Left hindlimb (tissue), 1 donor: ENCODE results near the gene LAMB2.

ENCODE experiments used
- DNase-seq: peaks from one replicate; pipeline ENCODE4 v3.0.0-alpha.2; 2018

LAMB2 gene

DNA sequence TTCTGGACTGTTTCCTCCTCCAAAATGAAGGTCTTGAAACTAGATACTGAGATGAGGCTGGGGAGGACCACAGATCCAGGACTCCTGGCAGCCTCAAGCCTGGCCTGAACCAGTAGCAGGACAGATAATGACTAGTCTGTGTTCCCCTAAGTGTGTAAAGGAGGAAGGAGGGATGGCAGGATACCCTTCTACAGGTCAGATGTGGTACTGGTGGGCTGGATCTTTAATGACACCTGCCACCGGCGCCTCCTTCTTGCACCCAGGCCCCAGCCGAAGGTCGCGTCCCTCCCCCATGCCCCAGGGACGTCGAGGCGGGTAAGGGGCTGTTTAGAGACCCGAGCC is 12.8 kb downstream of the LAMB2 start:
- DNase-seq = no peak

DNA sequence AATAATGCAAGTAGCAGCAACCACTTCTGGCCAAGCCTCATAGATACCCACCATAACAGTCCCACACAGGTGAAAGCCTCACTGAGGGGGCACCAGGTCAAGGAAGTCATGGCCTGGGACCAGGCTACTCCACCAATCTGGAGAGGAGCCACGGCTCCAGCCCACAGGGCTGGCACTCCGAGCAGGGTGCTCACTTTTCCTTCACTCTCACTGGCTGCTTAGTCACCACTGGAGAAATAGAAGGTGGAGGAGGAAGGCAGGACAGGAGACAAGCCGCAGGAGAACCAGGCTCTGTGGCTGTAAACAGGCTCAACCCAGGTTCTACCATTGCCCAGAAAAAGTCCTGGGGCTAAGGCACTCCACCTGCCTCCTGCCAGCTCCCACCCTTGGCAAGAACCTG is 13.4 kb downstream of the LAMB2 start:
- no peak for DNase-seq

DNA sequence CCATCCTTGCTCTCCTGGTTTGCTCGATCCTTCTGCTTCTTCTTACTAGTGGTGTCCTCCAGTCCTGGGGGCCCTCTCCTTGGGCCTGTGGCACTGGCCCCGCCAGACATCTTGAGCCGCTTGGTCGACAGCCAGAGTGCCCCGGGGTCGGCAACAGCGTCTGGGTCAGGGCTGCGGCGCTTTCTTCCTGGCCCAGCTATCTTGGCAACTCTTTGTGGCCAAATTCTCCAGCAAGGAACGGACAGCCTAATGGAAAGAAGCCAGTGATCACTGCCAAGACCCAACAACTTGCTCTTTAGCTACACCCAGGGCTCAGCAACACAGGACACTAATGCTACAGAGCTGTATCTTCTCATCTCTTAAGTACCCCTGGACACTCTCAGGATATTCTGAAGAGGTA is 13.8 kb downstream of the LAMB2 start:
- no peak for DNase-seq

DNA sequence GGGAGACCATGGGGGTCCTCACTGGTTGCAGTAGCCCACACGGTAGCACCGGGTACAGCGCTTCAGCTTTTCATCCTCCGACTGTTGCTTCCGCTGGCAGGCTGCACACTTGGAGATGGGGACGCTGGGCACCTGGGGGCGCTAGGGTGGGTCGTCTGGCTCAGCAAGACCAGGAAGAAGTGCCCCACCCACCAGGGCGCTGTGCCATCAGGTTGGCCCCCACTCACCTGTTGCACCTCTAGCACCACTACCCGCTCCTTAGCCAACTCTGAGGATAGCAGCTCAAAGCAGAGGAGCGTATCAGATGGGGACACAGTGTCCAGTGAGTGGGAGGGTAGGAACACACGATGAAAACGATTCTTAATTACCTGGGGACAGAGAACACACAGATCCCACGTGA is 20.6 kb downstream of the LAMB2 start:
- no peak for DNase-seq

DNA sequence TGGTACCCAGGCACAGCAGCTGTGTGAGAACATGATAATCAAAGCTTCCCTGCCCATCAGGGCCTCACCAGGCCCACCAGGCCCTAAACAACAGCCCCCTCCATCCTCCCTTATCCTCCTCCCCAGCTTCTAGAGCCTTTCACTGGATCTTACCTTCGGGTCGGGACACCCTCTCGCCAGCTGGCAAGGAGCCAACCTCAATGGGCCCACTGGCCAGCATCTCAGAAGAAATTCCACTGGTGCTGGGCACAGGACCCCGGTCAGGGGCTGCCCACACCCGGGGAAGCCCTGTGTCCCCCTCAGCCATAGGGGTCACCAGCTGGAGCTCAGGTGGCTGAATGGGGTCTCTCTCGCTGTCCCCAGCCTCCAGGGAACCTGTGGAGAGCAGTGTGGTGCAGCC is 21.5 kb downstream of the LAMB2 start:
- no peak for DNase-seq

DNA sequence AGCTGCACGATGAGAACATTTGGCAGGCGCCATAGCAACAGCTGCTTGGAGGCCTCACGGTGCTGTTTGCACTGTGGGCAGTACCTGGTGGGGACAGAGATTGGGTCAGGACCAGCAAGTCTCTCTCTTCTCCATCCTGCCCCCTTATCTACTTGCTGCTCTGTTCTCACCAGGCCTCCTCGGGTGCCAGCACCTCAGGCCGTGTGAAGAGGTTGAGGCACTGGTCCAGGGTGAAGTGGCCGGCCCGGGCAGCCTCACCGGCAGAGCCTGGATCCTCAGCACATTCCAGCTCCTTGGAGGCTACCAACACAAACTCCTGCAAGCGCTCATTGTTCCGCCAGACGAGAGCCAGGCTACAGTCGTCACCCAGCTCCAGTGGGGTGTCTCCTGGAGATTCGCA is 22.1 kb downstream of the LAMB2 start:
- no peak for DNase-seq

DNA sequence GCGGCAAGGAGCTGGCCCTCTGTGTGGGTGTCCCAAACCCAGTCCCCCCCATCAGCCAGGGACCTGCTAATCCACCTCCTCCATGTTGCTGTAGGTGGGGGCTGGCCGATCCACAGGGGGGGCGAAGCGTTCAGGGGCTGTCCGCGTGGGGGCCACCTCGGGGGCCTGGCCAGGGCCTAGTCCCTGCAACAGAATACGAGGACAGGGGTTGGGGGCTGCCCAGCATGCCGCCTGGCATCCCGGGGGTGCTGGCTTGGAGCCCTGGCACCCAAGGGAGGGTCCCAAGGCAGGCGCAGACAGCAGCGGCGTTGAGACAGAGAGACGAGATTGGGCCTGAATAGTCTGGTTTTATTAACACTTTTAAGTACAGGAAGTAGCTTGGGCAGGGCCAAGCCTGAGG is 24.5 kb downstream of the LAMB2 start:
- DNase-seq = no peak

DNA sequence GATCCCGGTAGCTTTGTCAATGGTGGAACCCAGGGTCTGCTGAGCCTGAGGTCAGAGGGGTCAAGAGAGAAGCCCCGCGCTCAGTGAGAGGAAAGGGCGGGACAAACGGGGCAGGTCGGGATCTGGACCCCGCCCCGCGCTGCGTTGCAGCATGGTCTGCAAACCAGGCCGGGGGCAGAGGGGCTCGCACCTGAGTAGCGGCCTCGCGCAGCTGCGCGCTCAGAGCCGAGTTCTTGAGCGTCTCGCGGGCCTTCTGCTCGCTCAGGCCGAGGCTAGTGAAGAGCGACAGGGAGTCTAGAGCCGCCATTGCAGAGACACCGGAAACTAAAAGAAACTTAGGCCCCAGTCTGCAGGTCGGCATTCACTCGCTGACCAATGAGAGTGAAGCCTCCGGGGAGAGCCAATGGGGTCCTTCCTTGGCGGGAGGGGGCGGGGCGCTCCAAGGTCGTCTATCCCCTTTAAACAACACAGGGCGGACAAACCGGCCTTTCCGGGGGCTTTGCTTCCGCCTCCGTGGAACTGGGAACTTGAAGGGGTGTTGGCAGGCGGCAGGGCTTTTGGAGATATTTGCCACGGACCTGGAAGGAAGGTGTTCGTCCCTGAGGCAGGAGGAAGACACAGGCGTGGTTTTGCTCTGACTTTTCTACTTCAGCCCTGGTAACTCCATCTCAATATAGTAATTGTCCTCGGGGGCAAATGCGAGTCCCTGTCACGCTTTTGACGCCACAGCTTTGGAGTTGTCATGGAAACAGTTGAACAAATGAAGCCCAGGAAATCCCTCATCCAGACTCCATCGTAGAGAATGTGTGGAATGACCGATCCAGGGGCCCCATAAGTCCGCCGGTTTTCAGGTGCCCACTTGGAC is 28.2 kb downstream of the LAMB2 start, which contains the start of gene QARS1:
TSS of gene QARS1 (minus strand) at position 331 of the 865 bp plus-strand sequence. CDS start at position 307, 24 bp downstream.
- peak; percentile 96 for DNase-seq

DNA sequence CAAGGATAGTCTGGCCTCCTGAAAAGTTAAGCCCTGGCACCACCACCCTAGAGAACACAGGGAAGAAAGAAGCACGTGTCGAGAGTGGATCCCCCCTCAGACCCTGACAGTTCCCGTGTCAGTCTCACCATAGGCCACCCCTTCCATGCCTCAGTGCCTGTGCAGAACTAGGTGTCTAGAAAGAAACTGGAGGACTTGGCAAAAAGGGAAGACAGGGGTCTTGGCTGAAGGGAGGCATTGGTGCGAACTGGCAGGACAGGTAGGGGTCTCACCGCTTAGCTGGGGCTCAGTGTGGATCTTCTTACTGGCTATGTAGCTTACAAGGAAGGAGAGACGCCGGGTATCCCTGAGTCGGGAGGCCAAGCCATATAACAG is 28.8 kb downstream of the LAMB2 start:
- DNase-seq = no peak

DNA sequence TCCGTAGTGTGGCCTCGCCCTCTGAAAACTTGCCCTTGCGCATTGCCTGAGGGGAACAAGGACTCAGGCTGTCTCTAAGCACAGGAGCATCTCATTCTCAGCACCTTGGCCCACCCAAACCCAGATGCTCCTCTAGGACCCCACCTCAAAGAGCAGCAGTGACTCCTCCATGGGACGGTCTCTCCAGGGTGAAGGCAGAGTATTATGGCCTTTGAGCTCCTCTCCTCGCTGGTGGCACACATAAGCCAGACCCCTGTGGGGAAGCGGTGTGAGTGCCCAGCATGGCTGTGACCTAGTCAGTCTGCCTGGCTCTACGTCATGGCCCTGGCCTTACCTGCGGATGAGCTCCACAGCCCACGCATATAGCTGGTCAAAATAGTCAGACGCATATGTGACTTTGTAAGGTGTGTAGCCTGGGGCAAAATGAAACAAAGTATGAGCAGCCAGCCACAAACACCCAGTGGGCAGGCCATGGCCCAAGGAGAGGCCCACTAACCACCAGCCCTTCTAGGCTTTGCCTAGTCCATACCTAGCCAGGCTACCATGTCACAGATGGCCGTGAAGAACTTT is 32.7 kb downstream of the LAMB2 start:
- no peak for DNase-seq

DNA sequence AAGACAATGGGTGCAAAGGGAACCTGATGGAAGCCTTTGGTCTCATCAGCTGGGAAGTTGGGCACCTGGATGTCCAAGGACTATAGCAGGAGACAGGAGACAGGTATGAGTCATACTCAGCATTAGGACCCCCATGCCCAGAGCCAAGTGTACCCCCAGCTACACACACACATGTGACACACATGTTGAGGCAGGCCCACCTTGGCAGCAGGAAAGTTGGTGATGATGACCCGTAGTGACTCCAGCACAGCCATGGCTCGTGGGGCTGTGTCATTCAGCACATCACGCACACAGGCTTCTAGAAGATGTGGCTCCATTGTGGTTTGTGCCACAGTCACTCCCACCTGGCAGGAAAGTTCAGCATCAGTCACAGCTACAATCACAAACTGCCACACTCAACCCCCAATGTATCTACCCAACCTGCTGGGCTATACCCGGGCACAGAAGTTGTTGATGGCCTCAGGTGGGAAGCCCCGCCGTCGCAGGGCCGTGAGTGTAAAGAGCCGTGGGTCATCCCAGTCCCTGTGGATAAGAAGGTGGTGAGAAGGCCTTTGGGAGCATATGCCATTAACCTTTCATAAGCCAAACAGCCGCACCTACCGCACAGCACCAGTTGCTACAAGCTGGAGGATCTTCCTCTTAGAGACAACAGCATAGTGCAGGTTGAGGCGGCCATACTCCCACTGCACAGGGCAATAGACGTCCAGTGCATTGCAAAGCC is 33.8 kb downstream of the LAMB2 start:
- DNase-seq = no peak

DNA sequence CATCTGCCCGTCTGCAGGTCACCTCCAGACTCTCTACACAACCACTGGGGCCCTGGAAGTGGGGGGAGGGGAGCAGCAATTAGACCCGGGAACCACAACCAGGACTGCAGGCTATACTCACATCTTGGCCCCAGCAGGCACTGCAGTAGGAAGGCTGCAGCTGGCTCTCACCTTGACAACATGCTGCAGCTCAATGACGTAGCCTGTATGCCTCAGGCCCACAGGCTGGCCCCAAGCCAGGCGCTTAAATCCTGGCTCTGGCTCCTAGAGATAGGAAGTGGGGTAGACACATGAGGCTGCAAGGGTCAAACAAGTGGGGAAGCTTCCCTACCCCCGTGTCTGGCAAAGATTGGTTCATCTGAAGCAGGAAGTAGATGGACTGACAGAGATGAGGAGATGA is 34.4 kb downstream of the LAMB2 start:
- no peak for DNase-seq

DNA sequence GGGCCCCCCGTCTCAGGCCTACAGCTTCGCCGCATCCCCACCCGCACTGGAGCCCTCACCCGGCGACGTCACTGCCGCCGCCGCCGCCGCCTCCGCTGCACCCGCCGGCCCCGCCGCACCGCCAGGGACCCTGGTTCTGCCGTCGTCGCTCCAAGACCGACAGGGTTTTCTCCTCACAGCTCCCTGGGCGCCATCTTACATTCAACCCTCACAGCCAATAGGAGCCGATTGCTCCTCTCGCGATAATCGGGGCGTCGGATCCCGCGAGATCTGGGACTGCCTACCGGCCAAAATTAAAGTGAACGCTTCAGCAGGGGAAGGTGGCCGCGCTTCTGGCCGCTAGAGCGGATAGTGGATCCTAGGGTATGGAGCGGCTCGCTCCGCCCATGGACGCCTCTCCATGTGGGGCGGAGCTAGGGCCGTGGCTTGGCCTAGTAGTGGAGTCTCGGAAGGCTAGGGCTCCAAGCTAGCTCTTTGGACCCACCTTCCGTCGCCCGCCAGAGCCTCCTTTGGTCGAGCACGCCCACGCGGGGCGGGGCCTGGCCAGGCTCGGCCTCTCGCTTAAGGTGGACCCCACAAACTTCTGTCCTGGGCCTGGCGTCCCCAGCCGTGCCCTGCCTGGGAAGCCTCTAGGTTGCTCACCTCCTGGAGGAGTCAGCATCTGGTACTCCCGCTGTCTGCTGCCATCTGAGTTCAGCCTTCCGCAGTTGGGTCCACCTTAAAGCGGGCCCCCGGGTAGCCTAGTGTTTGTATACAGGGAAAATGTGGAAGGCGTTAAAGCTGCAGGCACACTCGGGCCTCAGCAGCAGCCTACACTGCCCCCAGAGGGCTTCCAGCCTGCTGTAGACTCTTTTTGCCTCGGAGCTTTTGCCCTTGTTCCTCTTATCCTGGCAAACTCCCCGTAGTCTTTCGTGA is 38.7 kb downstream of the LAMB2 start, which contains the start of gene QRICH1:
TSS of gene QRICH1 (minus strand) at position 219 of the 915 bp plus-strand sequence. CDS start 17,054 bp downstream, outside the sequence.
- DNase-seq = peak; percentile 99

DNA sequence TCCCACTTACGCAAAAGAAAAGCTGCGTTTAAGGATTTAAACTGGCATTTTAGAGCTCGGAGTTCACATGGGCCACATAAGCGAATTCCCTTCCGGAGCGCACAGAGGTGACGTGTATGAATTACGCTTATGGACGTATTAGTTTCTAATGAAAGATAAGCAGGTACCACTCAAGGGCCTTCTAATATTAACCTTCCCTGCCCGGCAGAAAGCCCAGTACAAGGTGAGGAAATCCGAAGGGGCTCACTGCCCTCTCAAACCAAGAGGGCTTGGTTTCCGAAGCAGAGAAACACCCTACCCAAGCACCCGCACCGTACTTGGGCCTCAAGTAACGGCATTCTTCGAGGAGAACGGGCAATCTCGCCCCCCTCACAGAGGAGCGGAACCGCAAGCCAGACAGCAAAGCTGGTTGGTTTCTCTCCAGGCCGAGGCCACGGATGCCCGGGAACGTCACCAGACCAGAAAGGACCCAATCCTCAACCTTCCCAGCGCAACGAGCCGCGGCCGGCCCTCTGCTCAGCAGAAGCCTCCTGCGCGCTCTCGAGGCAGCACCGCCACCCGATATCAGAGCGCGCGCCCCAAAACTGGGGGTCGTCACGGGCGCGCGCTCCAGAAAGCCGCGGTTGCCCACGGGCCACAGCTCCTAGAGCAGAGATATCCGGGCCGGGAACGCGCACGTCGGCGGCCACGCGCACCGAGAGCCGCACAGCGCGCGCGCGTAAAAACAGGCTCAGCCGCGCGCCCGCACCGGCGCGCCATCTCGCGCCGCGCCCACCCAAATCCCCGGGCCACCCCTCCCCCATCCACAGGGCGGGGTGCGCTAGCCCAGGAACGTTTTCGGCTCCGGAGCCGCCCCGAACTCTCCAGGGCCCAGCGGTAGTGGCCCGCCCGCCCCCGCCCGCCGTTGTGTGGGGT is 39.7 kb downstream of the LAMB2 start:
- peak; percentile 86 for DNase-seq

DNA sequence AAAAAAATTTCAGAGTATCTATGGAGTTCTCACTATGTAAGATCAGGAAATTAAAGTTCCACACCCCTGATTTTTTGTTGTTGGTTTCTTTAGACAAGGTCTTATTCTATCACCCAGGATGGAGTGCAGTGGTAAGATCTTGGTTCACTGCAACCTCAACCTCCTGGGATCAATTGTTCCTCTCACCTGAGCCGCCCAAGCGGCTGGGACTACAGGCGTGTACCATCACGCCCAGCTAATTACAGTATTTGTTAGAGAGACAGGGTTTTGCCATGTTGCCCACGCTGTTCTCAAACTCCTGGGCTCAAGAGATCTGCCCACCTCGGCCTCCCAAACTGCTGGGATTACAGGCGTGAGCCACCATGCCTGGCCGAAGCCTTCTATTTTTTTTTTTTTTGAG is 51.4 kb downstream of the LAMB2 start:
- DNase-seq = no peak

DNA sequence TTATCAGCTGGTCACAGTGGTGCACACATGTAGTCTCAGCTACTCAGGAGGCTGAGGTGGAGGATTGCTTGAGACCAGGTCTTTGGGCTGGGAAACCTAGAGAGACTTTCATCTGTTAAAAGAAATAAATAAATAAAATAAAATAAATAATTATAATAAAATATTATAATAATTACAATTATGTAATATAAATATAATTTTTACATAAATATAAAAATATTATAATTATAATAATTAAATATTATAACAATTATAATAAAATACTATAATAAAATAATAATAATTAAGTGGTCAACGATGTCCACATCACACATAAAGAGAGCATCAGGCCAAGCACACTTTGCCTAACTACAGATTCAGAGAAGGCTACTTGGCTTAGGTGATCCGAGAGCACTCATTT is 53.6 kb downstream of the LAMB2 start:
- DNase-seq = no peak

DNA sequence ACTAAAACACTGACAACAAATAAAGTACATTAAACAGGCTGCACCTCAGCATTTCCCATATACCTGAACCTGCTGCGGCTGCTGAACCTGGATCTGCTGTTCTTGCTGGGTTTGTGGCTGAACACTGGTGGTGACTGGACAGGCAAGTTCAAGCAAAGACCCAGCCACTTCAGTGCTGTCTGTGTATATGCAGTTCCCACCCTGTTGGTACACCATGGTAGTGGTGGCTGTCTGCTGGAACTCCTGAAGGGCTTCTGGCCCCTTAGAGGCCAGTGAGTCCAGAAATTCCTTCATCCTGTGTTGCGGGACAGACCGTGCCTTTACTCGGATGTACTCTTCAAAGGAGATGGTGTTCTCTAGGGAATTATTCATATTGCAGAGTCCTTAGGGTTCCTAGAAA is 56.2 kb downstream of the LAMB2 start:
- DNase-seq = no peak

DNA sequence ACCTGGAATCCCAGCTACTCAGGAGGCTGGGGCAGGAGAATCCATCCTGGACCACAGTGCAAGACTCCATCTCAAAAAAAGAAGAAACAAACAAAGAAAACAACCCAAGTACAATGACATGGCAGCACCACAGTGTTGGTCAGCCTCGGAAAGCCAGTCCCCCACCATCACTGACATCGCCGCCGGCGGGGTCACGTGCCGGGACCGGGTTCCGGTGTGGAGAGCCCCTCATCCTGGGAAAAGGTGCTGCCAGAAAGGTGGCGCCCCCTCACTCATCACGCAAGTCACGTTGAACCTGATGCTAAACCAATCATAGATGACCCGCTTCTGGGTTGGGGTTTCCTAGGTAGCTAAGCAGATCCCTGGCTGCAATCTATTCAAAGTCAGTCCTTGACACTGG is 56.7 kb downstream of the LAMB2 start:
- no peak for DNase-seq
